Astrocyte (in vitro differentiated cells and primary cell): ENCODE results near the gene MED13. TPM values are rescaled to one million over a fixed set of nuclear protein-coding genes. Genes with fewer than 3 reads are reported as not detected.

Experiments
- DNase-seq: peaks from one replicate; pipeline ENCODE4 v3.0.0-alpha.2; 2010; ENCODE audit warnings: low read depth
- FAIRE-seq: peaks from 2 replicates; lab custom pipeline; 2011; peaks lifted over from hg19 to GRCh38; lab: Jason Lieb, UNC
- H2AFZ ChIP-seq: 2 replicates; pipeline ENCODE4 v1.6.0; 2012; ENCODE audit warnings: low read depth, low read length, inconsistent platforms
- H3K27ac ChIP-seq: 2 replicates; pipeline ENCODE4 v1.5.1; 2011; ENCODE audit warnings: low read depth, low read length, inconsistent platforms
- H3K27me3 ChIP-seq: 2 replicates; pipeline ENCODE4 v1.6.0; 2011; ENCODE audit warnings: low read length, inconsistent platforms; ENCODE audit not compliant: insufficient read depth
- H3K36me3 ChIP-seq: 2 replicates; pipeline ENCODE4 v1.5.1; 2011; ENCODE audit warnings: low read length, inconsistent platforms; ENCODE audit not compliant: insufficient read depth
- H3K4me1 ChIP-seq: 2 replicates; pipeline ENCODE4 v1.5.1; 2011; ENCODE audit warnings: low read length, inconsistent platforms; ENCODE audit not compliant: insufficient read depth
- H3K4me2 ChIP-seq: 2 replicates; pipeline ENCODE4 v1.6.0; 2012; ENCODE audit warnings: low read length, inconsistent platforms
- H3K4me3 ChIP-seq: 2 replicates; pipeline ENCODE4 v1.5.1; 2011; ENCODE audit warnings: low read depth, mild to moderate bottlenecking, low read length, inconsistent platforms; ENCODE audit not compliant: insufficient read depth
- H3K79me2 ChIP-seq: 2 replicates; pipeline ENCODE4 v1.6.0; 2012; ENCODE audit warnings: mild to moderate bottlenecking, low read length, inconsistent platforms; ENCODE audit not compliant: insufficient read depth
- H3K9ac ChIP-seq: 2 replicates; pipeline ENCODE4 v1.6.0; 2012; ENCODE audit warnings: mild to moderate bottlenecking, low read length, inconsistent platforms
- H3K9me3 ChIP-seq: 2 replicates; pipeline ENCODE4 v1.5.1; 2012; ENCODE audit warnings: low read depth, mild to moderate bottlenecking, low read length, inconsistent platforms; ENCODE audit not compliant: insufficient read depth
- H4K20me1 ChIP-seq: 2 replicates; pipeline ENCODE4 v1.6.0; 2012; ENCODE audit warnings: low read length, inconsistent platforms; ENCODE audit not compliant: insufficient read depth
- H3K27ac Mint-ChIP-seq: one replicate; pipeline ENCODE4 v1.8.0; 2021; ENCODE audit warnings: mild to moderate bottlenecking, mixed read lengths; ENCODE audit not compliant: unreplicated experiment
- H3K27me3 Mint-ChIP-seq: one replicate; pipeline ENCODE4 v1.8.0; 2021; ENCODE audit warnings: low read depth, mixed read lengths; ENCODE audit not compliant: unreplicated experiment
- H3K36me3 Mint-ChIP-seq: one replicate; pipeline ENCODE4 v1.8.0; 2021; ENCODE audit warnings: low read depth, mixed read lengths; ENCODE audit not compliant: unreplicated experiment
- H3K4me1 Mint-ChIP-seq: one replicate; pipeline ENCODE4 v1.8.0; 2021; ENCODE audit warnings: low read depth, mixed read lengths; ENCODE audit not compliant: unreplicated experiment
- H3K4me3 Mint-ChIP-seq: one replicate; pipeline ENCODE4 v1.8.0; 2021; ENCODE audit warnings: mild to moderate bottlenecking, moderate library complexity, mixed read lengths; ENCODE audit not compliant: unreplicated experiment
- H3K9me3 Mint-ChIP-seq: one replicate; pipeline ENCODE4 v1.8.0; 2021; ENCODE audit warnings: mild to moderate bottlenecking, mixed read lengths; ENCODE audit not compliant: unreplicated experiment
- CTCF ChIP-seq: IDR thresholded peaks from 2 replicates; pipeline ENCODE4 v1.5.1; 2011; ENCODE audit warnings: low read depth, mild to moderate bottlenecking, inconsistent platforms, low read length, moderate library complexity; ENCODE audit not compliant: insufficient read depth
- EZH2 ChIP-seq: IDR thresholded peaks from 2 replicates; pipeline ENCODE4 v1.6.1; 2012; ENCODE audit warnings: mild to moderate bottlenecking, low read length, inconsistent platforms; ENCODE audit not compliant: insufficient read depth
- total RNA-seq: library from RNA; stranded (reverse); gene quantifications from 2 replicates; pipeline ENCODE4 v1.2.1, GENCODE V29; 2021

MED13 gene
- total RNA-seq, 1 donor from 2014 or later = 55.0 TPM

GRCh38 chr17:62090021-62090824 is 25.1 kb upstream of the MED13 start:
- Mint-ChIP-seq H3K27ac (no peak overlapping the region), H3K27me3 (no peaks in the 10 kb centered on the region), H3K4me1 (peaks cover 17% of the 10 kb centered on the region), H3K36me3 (no peaks in the 10 kb centered on the region), H3K9me3 (no peaks in the 10 kb centered on the region), H3K4me3 (no peak overlapping the region)
- no peak for FAIRE-seq
- peaks cover 25% of the 10 kb centered on the region for H3K4me1 ChIP-seq
- no peaks in the 10 kb centered on the region for H3K27me3 ChIP-seq
- DNase-seq = no peak
- H3K4me2 ChIP-seq = no peak overlapping the region
- no peaks in the 10 kb centered on the region for H3K36me3 ChIP-seq
- H4K20me1 ChIP-seq = no peaks in the 10 kb centered on the region
- no peaks in the 10 kb centered on the region for H3K79me2 ChIP-seq
- no peak for TF ChIP-seq CTCF
- no peak for TF ChIP-seq EZH2
- H3K4me3 ChIP-seq = no peak overlapping the region
- no peaks in the 10 kb centered on the region for H3K9me3 ChIP-seq
- no peak overlapping the region for H3K9ac ChIP-seq
- no peak overlapping the region for H3K27ac ChIP-seq
- no peak overlapping the region for H2AFZ ChIP-seq

GRCh38 chr17:62089334-62089733 is 24.3 kb upstream of the MED13 start:
- H3K36me3 ChIP-seq = no peaks in the 10 kb centered on the region
- Mint-ChIP-seq H3K27me3 (no peaks in the 10 kb centered on the region), H3K27ac (no peak overlapping the region), H3K4me3 (no peak overlapping the region), H3K4me1 (peaks cover 17% of the 10 kb centered on the region), H3K36me3 (no peaks in the 10 kb centered on the region), H3K9me3 (no peaks in the 10 kb centered on the region)
- no peak overlapping the region for H3K4me3 ChIP-seq
- H3K27me3 ChIP-seq = no peaks in the 10 kb centered on the region
- H3K4me1 ChIP-seq = peaks cover 24% of the 10 kb centered on the region
- TF ChIP-seq CTCF (no peak), EZH2 (no peak)
- H3K27ac ChIP-seq = no peak overlapping the region
- no peak for DNase-seq
- no peak overlapping the region for H3K9ac ChIP-seq
- H2AFZ ChIP-seq = no peak overlapping the region
- H3K79me2 ChIP-seq = no peaks in the 10 kb centered on the region
- no peaks in the 10 kb centered on the region for H4K20me1 ChIP-seq
- no peak for FAIRE-seq
- H3K9me3 ChIP-seq = no peaks in the 10 kb centered on the region
- no peak overlapping the region for H3K4me2 ChIP-seq

GRCh38 chr17:62086737-62087136 is 21.7 kb upstream of the MED13 start:
- no peaks in the 10 kb centered on the region for H3K27me3 ChIP-seq
- TF ChIP-seq EZH2 (no peak), CTCF (no peak)
- H3K36me3 Mint-ChIP-seq = no peaks in the 10 kb centered on the region
- H2AFZ ChIP-seq = no peak overlapping the region
- H3K9me3 Mint-ChIP-seq = no peaks in the 10 kb centered on the region
- FAIRE-seq (no peak), DNase-seq (no peak)
- H3K4me3 ChIP-seq = no peak overlapping the region
- no peaks in the 10 kb centered on the region for H3K36me3 ChIP-seq
- H4K20me1 ChIP-seq = no peaks in the 10 kb centered on the region
- H3K27ac ChIP-seq = no peak overlapping the region
- H3K4me1 Mint-ChIP-seq = peaks cover 6% of the 10 kb centered on the region
- H3K9ac ChIP-seq = no peak overlapping the region
- peaks cover 8% of the 10 kb centered on the region for H3K4me1 ChIP-seq
- H3K9me3 ChIP-seq = no peaks in the 10 kb centered on the region
- no peaks in the 10 kb centered on the region for H3K27me3 Mint-ChIP-seq
- H3K79me2 ChIP-seq = no peaks in the 10 kb centered on the region
- no peak overlapping the region for H3K4me2 ChIP-seq
- H3K27ac Mint-ChIP-seq = no peak overlapping the region
- H3K4me3 Mint-ChIP-seq = no peak overlapping the region
